Fibroblast of mammary gland (primary cell): ENCODE data around the gene KAT7.

Source experiments
- DNase-seq: peaks from one replicate; pipeline ENCODE4 v3.0.0-alpha.2; 2010; ENCODE audit warnings: low read depth
- H3K4me3 ChIP-seq: 2 replicates; pipeline ENCODE4 v1.5.1; 2011; ENCODE audit warnings: low read depth, mild to moderate bottlenecking, low read length, moderate library complexity; ENCODE audit not compliant: control insufficient read depth
- CTCF ChIP-seq: conservative IDR thresholded peaks from 2 replicates; pipeline ENCODE4 v1.5.1; 2011; ENCODE audit warnings: low read depth, low read length, inconsistent platforms; ENCODE audit not compliant: control insufficient read depth, insufficient read depth

KAT7 gene

GRCh38 chr17:49798738-49799137, 10.3 kb downstream of the KAT7 start:
- H3K4me3 ChIP-seq = no peak overlapping the region
- no peak for TF ChIP-seq CTCF
- no peak for DNase-seq

GRCh38 chr17:49809056-49809455, 20.6 kb downstream of the KAT7 start:
- DNase-seq = no peak
- no peak for TF ChIP-seq CTCF
- no peak overlapping the region for H3K4me3 ChIP-seq

GRCh38 chr17:49814781-49815529, 26.5 kb downstream of the KAT7 start:
- H3K4me3 ChIP-seq = no peak overlapping the region
- DNase-seq = no peak
- TF ChIP-seq CTCF = no peak

- H3K4me3 ChIP-seq = no peak overlapping the region
- TF ChIP-seq CTCF = no peak
- no peak for DNase-seq
Measured at GRCh38 chr17:49815761-49816281, 27.3 kb downstream of the KAT7 start.

- H3K4me3 ChIP-seq = no peak overlapping the region
- DNase-seq = no peak
- TF ChIP-seq CTCF = no peak
Measured at GRCh38 chr17:49817993-49818392, 29.5 kb downstream of the KAT7 start.

GRCh38 chr17:49819138-49819537, 30.7 kb downstream of the KAT7 start:
- TF ChIP-seq CTCF = no peak
- DNase-seq = no peak

GRCh38 chr17:49819651-49820050, 31.2 kb downstream of the KAT7 start:
- no peak overlapping the region for H3K4me3 ChIP-seq
- TF ChIP-seq CTCF = no peak
- DNase-seq = no peak

More at GRCh38 chr17:49819138-49819537, 30.7 kb downstream of the KAT7 start:
- H3K4me3 ChIP-seq = no peak overlapping the region
